H1 (cell line): ENCODE data around the gene DOP1A. TPM values are rescaled to one million over a fixed set of nuclear protein-coding genes. Genes with fewer than 3 reads are reported as not detected.

Experiments
- CTCF ChIA-PET: fragments of 300-600 bp; sonication (Branson Sonifier 250); formaldehyde crosslinking; loops from one replicate; lab custom pipeline; 2021; ENCODE audit not compliant: partially characterized antibody; lab: Charles Lee
- POLR2A ChIA-PET: fragments of 300-600 bp; sonication (Branson Sonifier 250); formaldehyde crosslinking; loops from one replicate; lab custom pipeline; 2021; ENCODE audit warnings: inconsistent platforms; ENCODE audit not compliant: partially characterized antibody; lab: Charles Lee
- DNase-seq, 2 experiments: peaks; one replicate each; pipeline versions ENCODE4 v3.0.0 to v3.0.0-alpha.2; 2010 to 2022; ENCODE audit warnings: low spot score in 2 of 2, low read depth in 1 of 2, mixed read lengths in 1 of 2
- FAIRE-seq: peaks from 2 replicates; lab custom pipeline; 2011; peaks lifted over from hg19 to GRCh38; lab: Jason Lieb, UNC
- H2AFZ ChIP-seq: 2 replicates; pipeline ENCODE4 v1.8.1; 2012; ENCODE audit warnings: low read length, inconsistent platforms
- H2AK5ac ChIP-seq: 2 replicates; pipeline ENCODE4 v1.6.1; 2013; ENCODE audit warnings: low read depth, low read length
- H2BK120ac ChIP-seq: replicated peaks from 2 replicates; pipeline ENCODE3; 2013; ENCODE audit warnings: low read depth, low read length, inconsistent platforms
- H2BK12ac ChIP-seq: 2 replicates; pipeline ENCODE4 v1.6.1; 2013; ENCODE audit warnings: low read depth, low read length
- H2BK15ac ChIP-seq: 2 replicates; pipeline ENCODE4 v1.6.1; 2013; ENCODE audit warnings: low read length
- H2BK20ac ChIP-seq: 2 replicates; pipeline ENCODE4 v1.6.1; 2013; ENCODE audit warnings: low read length
- H2BK5ac ChIP-seq: 2 replicates; pipeline ENCODE4 v1.6.1; 2013; ENCODE audit warnings: low read depth, low read length
- H3K14ac ChIP-seq: 2 replicates; pipeline ENCODE4 v1.6.1; 2013; ENCODE audit warnings: inconsistent platforms; ENCODE audit not compliant: insufficient read length
- H3K18ac ChIP-seq: 2 replicates; pipeline ENCODE4 v1.6.1; 2013; ENCODE audit warnings: low read length; ENCODE audit errors: extremely low read depth
- H3K23ac ChIP-seq: 2 replicates; pipeline ENCODE4 v1.6.1; 2013; ENCODE audit warnings: inconsistent platforms; ENCODE audit not compliant: insufficient read length
- H3K23me2 ChIP-seq: 2 replicates; pipeline ENCODE4 v1.6.1; 2013; ENCODE audit warnings: low read depth, low read length
- H3K27ac ChIP-seq: 2 replicates; pipeline ENCODE4 v1.6.1; 2011; ENCODE audit warnings: low read depth, low read length, inconsistent platforms
- H3K27me3 ChIP-seq, 4 experiments: replicated peaks in 1 of 4; 1 replicate in 1 of 4; 2 replicates in 3 of 4; pipeline versions ENCODE4 v1.6.1 to v1.8.1; 2011 to 2013; ENCODE audit warnings: low read length in 3 of 4, mild to moderate bottlenecking in 3 of 4, inconsistent platforms in 2 of 4, mixed read lengths in 2 of 4, moderate library complexity in 1 of 4; ENCODE audit not compliant: control insufficient read depth in 3 of 4, insufficient read depth in 3 of 4; ENCODE audit errors: extremely low read depth in 1 of 4
- H3K36me3 ChIP-seq, 4 experiments: 2 replicates each; pipeline versions ENCODE4 v1.6.1 to v1.8.1; 2011 to 2013; ENCODE audit warnings: mild to moderate bottlenecking in 4 of 4, low read length in 3 of 4, moderate library complexity in 2 of 4, control low read depth in 1 of 4, inconsistent platforms in 1 of 4; ENCODE audit not compliant: insufficient read depth in 4 of 4, control insufficient read depth in 2 of 4
- H3K4ac ChIP-seq: replicated peaks from 2 replicates; pipeline ENCODE3; 2013; ENCODE audit warnings: low read length, low read depth, mixed read lengths, inconsistent platforms; ENCODE audit not compliant: insufficient read length
- H3K4me1 ChIP-seq, 4 experiments: replicated peaks in 1 of 4; 1 replicate in 1 of 4; 2 replicates in 3 of 4; pipeline versions ENCODE4 v1.6.1 to v1.8.1; 2011 to 2013; ENCODE audit warnings: low read length in 3 of 4, inconsistent platforms in 2 of 4, mixed read lengths in 1 of 4; ENCODE audit not compliant: insufficient read depth in 4 of 4, control insufficient read depth in 3 of 4
- H3K4me2 ChIP-seq, 2 experiments: 2 replicates each; pipeline versions ENCODE4 v1.6.1 to v1.8.1; 2011 to 2013; ENCODE audit warnings: low read depth in 2 of 2, low read length in 2 of 2, control low read depth in 1 of 2, inconsistent platforms in 1 of 2, mild to moderate bottlenecking in 1 of 2; ENCODE audit not compliant: insufficient read depth in 1 of 2
- H3K4me3 ChIP-seq, 4 experiments: fragments of 200-600, 300-600 bp in 1 of 4; sonication (generic), shearing (Covaris generic), sonication (Bioruptor Twin) in 1 of 4; 2 replicates each; pipeline versions ENCODE4 v1.5.1 to v1.8.1; 2011 to 2016; ENCODE audit warnings: low read length in 4 of 4, low read depth in 3 of 4, control low read depth in 2 of 4, inconsistent platforms in 2 of 4, mild to moderate bottlenecking in 2 of 4, mixed read lengths in 1 of 4, moderate library complexity in 1 of 4; ENCODE audit not compliant: insufficient read depth in 2 of 4; ENCODE audit errors: extremely low read depth in 1 of 4
- H3K56ac ChIP-seq: replicated peaks from 2 replicates; pipeline ENCODE3; 2013; ENCODE audit warnings: low read depth, mild to moderate bottlenecking, mixed read lengths, low read length, inconsistent platforms; ENCODE audit not compliant: insufficient read length
- H3K79me1 ChIP-seq: 2 replicates; pipeline ENCODE4 v1.6.1; 2013; ENCODE audit warnings: low read depth, low read length, control low read depth
- H3K79me2 ChIP-seq, 2 experiments: 2 replicates each; pipeline versions ENCODE4 v1.6.1 to v1.8.1; 2012 to 2013; ENCODE audit warnings: low read length in 2 of 2, mild to moderate bottlenecking in 2 of 2, inconsistent platforms in 1 of 2; ENCODE audit not compliant: insufficient read depth in 2 of 2, control insufficient read depth in 1 of 2
- H3K9ac ChIP-seq, 4 experiments: replicated peaks in 1 of 4; 1 replicate in 1 of 4; 2 replicates in 3 of 4; pipeline versions ENCODE4 v1.6.1 to v1.8.1; 2011 to 2013; ENCODE audit warnings: low read depth in 3 of 4, low read length in 3 of 4, control low read depth in 2 of 4, mild to moderate bottlenecking in 2 of 4, moderate library complexity in 2 of 4, inconsistent platforms in 1 of 4; ENCODE audit errors: extremely low read depth in 1 of 4
- H3K9me3 ChIP-seq, 2 experiments: 2 replicates each; pipeline versions ENCODE4 v1.6.1 to v1.8.1; 2012 to 2013; ENCODE audit warnings: mild to moderate bottlenecking in 2 of 2, moderate library complexity in 2 of 2, control low read depth in 1 of 2, inconsistent platforms in 1 of 2, low read depth in 1 of 2, low read length in 1 of 2, mixed read lengths in 1 of 2; ENCODE audit not compliant: insufficient read depth in 2 of 2
- H4K20me1 ChIP-seq, 2 experiments: replicated peaks in 1 of 2; 2 replicates each; pipeline versions ENCODE3 to v1.8.1; 2011 to 2013; ENCODE audit warnings: inconsistent platforms in 2 of 2, low read length in 2 of 2, mild to moderate bottlenecking in 1 of 2; ENCODE audit not compliant: insufficient read depth in 2 of 2, control insufficient read depth in 1 of 2
- H4K5ac ChIP-seq: 2 replicates; pipeline ENCODE4 v1.6.1; 2013; ENCODE audit warnings: low read length, low read depth, mixed read lengths, inconsistent platforms; ENCODE audit not compliant: insufficient read length
- H4K8ac ChIP-seq: 2 replicates; pipeline ENCODE4 v1.8.0; 2013; ENCODE audit warnings: mild to moderate bottlenecking, moderate library complexity, low read length, inconsistent platforms; ENCODE audit not compliant: insufficient read depth; ENCODE audit errors: extremely low read depth
- H4K91ac ChIP-seq: replicated peaks from 2 replicates; pipeline ENCODE3; 2013; ENCODE audit warnings: low read length, mixed read lengths, inconsistent platforms; ENCODE audit not compliant: insufficient read length
- ATF3 ChIP-seq: IDR thresholded peaks from 2 replicates; pipeline ENCODE4 v1.6.1; 2011; ENCODE audit warnings: low read depth, mild to moderate bottlenecking, low read length; ENCODE audit not compliant: insufficient read depth
- BRCA1 ChIP-seq: IDR thresholded peaks from 2 replicates; pipeline ENCODE4 v1.6.1; 2012; ENCODE audit warnings: low read depth, low read length, improper control_type of control experiment
- CEBPB ChIP-seq: IDR thresholded peaks from 2 replicates; pipeline ENCODE4 v1.6.1; 2012; ENCODE audit warnings: low read depth, low read length
- CHD1 ChIP-seq: IDR thresholded peaks from 2 replicates; pipeline ENCODE4 v1.6.1; 2012; ENCODE audit warnings: low read depth, low read length, improper control_type of control experiment
- E2F6 ChIP-seq: IDR thresholded peaks from 2 replicates; pipeline ENCODE4 v1.6.1; 2012; ENCODE audit warnings: inconsistent platforms
- FOSL1 ChIP-seq: IDR thresholded peaks from 2 replicates; pipeline ENCODE4 v1.6.1; 2011; ENCODE audit warnings: mild to moderate bottlenecking, low read depth, low read length, moderate library complexity; ENCODE audit not compliant: insufficient read depth
- HDAC6 ChIP-seq: IDR thresholded peaks from one replicate; pipeline ENCODE4 v1.7.1; 2012; ENCODE audit warnings: low read depth, mild to moderate bottlenecking, inconsistent platforms, low read length, moderate library complexity
- KDM1A ChIP-seq: fragments of 200-600, 300-600 bp; sonication (generic); IDR thresholded peaks from 2 replicates; pipeline ENCODE4 v1.7.1; 2016; ENCODE audit warnings: mild to moderate bottlenecking, low read length, borderline replicate concordance
- MAX ChIP-seq: IDR thresholded peaks from 2 replicates; pipeline ENCODE4 v1.6.1; 2012; ENCODE audit warnings: inconsistent platforms
- NRF1 ChIP-seq: IDR thresholded peaks from 2 replicates; pipeline ENCODE4 v1.6.1; 2011; ENCODE audit warnings: mild to moderate bottlenecking, low read depth, low read length, improper control_type of control experiment
- RNF2 ChIP-seq: fragments of 200-900, 300-1000 bp; sonication (generic); IDR thresholded peaks from 2 replicates; pipeline ENCODE4 v1.7.1; 2016; ENCODE audit warnings: borderline replicate concordance, low read depth, mild to moderate bottlenecking, antibody characterized with exemption, low read length; ENCODE audit not compliant: poor library complexity, severe bottlenecking; ENCODE audit errors: missing control alignments
- SP1 ChIP-seq: IDR thresholded peaks from 2 replicates; pipeline ENCODE4 v1.6.1; 2011; ENCODE audit warnings: low read depth, low read length
- SP2 ChIP-seq: IDR thresholded peaks from 2 replicates; pipeline ENCODE4 v1.6.1; 2012; ENCODE audit warnings: mild to moderate bottlenecking, low read length, inconsistent platforms
- TAF7 ChIP-seq: optimal IDR thresholded peaks from 2 replicates; pipeline ENCODE3; 2011; ENCODE audit warnings: low read depth, mild to moderate bottlenecking, inconsistent platforms, low read length, moderate library complexity, borderline replicate concordance
- WGBS, 2 experiments: shearing (Covaris generic) in 1 of 2; methylation state at CpG; one replicate each; pipeline versions ENCODE4 v1.1.6 to v1.1.7; 2013 to 2015; ENCODE audit warnings: low lambda C conversion rate in 2 of 2, mixed read lengths in 2 of 2, inconsistent platforms in 1 of 2, low coverage in 1 of 2, missing lambda C conversion rate in 1 of 2; ENCODE audit not compliant: insufficient replicate concordance in 2 of 2, insufficient coverage in 1 of 2, insufficient read length in 1 of 2; ENCODE audit errors: extremely low coverage in 1 of 2, missing lambda C conversion rate in 1 of 2; 5-methylcytosine and 5-hydroxymethylcytosine counted together
- polyA plus RNA-seq, 7 experiments: library from polyadenylated mRNA; depleted of rRNA in 3 of 7; stranded (reverse) in 5 of 7; unstranded in 2 of 7; fragments of >200 nt in 5 of 7; fragments of 200-250 nt in 2 of 7; gene quantifications; 1 replicate in 5 of 7; 2 replicates in 1 of 7; 4 replicates in 1 of 7; pipeline versions ENCODE4 v1.2.1 to v1.2.3, GENCODE V29; 2011 to 2013; ENCODE audit warnings: missing spikeins in 2 of 7, mixed read lengths in 2 of 7
- total RNA-seq: library from RNA; stranded (reverse); fragmentation: NEBNext Ultra II Directional; extraction: Animal tissue kit (Norgen Biotek cat#: 25700); gene quantifications from 2 replicates; pipeline ENCODE4 v1.2.1, GENCODE V29; 2021

Gene DOP1A
- total and polyA plus RNA-seq, 2 of the 8 experiments (the other 6 are each of a cell fraction or from before 2014, with no cell fraction given), result 7.5 to 14.7 TPM

GRCh38 chr6:83113258-83113657 is 45.8 kb downstream of the DOP1A start:
- no peak for DNase-seq
- Histone ChIP-seq H2AK5ac (no peak overlapping the region), H2AFZ (no peak overlapping the region), H3K79me1 (no peaks in the 10 kb centered on the region), H2BK12ac (no peak overlapping the region), H2BK15ac (no peak overlapping the region), H3K4ac (no peak overlapping the region), H3K79me2 (no peaks in the 10 kb centered on the region), H3K9ac (no peak overlapping the region), H3K18ac (no peak overlapping the region), H3K4me3 (no peak overlapping the region), H3K23ac (no peak overlapping the region), H3K14ac (no peak overlapping the region), H2BK5ac (no peak overlapping the region), H3K27me3 (no peaks in the 10 kb centered on the region), H4K20me1 (no peaks in the 10 kb centered on the region), H2BK120ac (no peak overlapping the region), H3K9me3 (no peaks in the 10 kb centered on the region), H4K5ac (no peak overlapping the region), H3K4me1 (no peaks in the 10 kb centered on the region), H4K8ac (no peak overlapping the region), H2BK20ac (no peak overlapping the region), H3K27ac (no peak overlapping the region), H4K91ac (no peak overlapping the region), H3K36me3 (peaks cover 0 to 23% (median 2%) of the 10 kb centered on the region in 4 experiments; a peak in 4 of 8 replicates), H3K4me2 (no peak overlapping the region), H3K56ac (no peak overlapping the region), H3K23me2 (no peaks in the 10 kb centered on the region)
- ChIA-PET CTCF (no interaction called here), POLR2A (no interaction called here)
- WGBS, 2 experiments, result 71% methylated on average over 4 of the region's 4 CpGs; no CpG with 5 or more reads in 1 of the 2 experiments
- FAIRE-seq, result no peak
- no peak for TF ChIP-seq ATF3
- TF ChIP-seq FOSL1, result no peak
- no peak for TF ChIP-seq KDM1A
- no peak for TF ChIP-seq SP1
- TF ChIP-seq TAF7, result no peak
- no peak for TF ChIP-seq NRF1
- no peak for TF ChIP-seq CEBPB
- TF ChIP-seq CHD1, result no peak
- no peak for TF ChIP-seq SP2
- no peak for TF ChIP-seq E2F6
- no peak for TF ChIP-seq BRCA1
- no peak for TF ChIP-seq HDAC6
- no peak for TF ChIP-seq RNF2
- no peak for TF ChIP-seq MAX
